HFF-Myc (cell line): ENCODE results near the gene FOXD1.

ENCODE experiments used
- DNase-seq: peaks from one replicate; pipeline ENCODE4 v3.0.0-alpha.2; 2011; ENCODE audit warnings: low read depth; ENCODE audit errors: extremely low read depth
- H3K4me3 ChIP-seq: replicated peaks from 2 replicates; pipeline ENCODE4 v1.5.1; 2011; ENCODE audit warnings: low read depth, mild to moderate bottlenecking, control low read depth, low read length
- TF ChIP-seq, protein P1 (sequence below): IDR thresholded peaks from 2 replicates; pipeline ENCODE4 v1.5.1; 2012; ENCODE audit warnings: mild to moderate bottlenecking, low read depth, low read length, control low read depth; ENCODE audit errors: missing control alignments

The FOXD1 gene

DNA sequence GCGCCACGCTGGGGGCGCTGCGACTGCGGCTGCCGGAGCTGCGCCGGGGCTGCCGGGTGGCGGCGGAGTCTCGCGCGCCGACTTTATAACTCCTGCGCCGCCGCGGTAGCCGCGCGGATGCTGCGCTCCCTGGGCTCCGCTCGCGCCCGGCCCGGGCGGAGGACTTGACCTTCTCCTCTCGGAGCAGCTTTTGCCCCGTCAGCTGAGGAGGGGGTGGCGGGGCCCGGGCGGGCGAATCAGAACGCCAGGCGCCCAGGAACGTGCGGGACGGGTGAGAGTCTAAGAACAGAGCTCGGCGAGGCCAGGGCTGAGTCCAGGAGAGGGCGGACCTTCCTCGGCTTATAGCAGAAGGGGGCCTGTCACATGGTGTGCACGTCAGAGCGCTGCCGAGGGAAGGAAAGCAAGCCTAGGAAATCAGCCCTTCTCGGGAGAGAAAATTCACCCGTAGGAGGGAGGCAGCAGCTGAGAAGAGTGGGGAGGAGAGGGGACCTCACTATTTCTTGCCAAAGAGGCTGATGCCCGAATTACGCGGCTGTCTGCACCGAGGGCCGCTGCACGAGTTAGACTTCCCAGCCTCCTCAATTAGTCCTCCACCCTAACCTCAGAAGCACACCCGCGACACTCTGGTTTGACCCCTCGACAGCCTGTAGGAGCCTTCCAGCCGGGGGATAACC, at the start of gene FOXD1:
Gene FOXD1 (minus strand): TSS at position 315 of the 674 bp plus-strand sequence. CDS start 415 bp downstream, outside the sequence.
- peak within 1 kb of the TSS; percentile 57 for H3K4me3 ChIP-seq
- TF ChIP-seq, protein P1, sequence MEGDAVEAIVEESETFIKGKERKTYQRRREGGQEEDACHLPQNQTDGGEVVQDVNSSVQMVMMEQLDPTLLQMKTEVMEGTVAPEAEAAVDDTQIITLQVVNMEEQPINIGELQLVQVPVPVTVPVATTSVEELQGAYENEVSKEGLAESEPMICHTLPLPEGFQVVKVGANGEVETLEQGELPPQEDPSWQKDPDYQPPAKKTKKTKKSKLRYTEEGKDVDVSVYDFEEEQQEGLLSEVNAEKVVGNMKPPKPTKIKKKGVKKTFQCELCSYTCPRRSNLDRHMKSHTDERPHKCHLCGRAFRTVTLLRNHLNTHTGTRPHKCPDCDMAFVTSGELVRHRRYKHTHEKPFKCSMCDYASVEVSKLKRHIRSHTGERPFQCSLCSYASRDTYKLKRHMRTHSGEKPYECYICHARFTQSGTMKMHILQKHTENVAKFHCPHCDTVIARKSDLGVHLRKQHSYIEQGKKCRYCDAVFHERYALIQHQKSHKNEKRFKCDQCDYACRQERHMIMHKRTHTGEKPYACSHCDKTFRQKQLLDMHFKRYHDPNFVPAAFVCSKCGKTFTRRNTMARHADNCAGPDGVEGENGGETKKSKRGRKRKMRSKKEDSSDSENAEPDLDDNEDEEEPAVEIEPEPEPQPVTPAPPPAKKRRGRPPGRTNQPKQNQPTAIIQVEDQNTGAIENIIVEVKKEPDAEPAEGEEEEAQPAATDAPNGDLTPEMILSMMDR: no peak
- DNase-seq: peak; percentile 68

DNA sequence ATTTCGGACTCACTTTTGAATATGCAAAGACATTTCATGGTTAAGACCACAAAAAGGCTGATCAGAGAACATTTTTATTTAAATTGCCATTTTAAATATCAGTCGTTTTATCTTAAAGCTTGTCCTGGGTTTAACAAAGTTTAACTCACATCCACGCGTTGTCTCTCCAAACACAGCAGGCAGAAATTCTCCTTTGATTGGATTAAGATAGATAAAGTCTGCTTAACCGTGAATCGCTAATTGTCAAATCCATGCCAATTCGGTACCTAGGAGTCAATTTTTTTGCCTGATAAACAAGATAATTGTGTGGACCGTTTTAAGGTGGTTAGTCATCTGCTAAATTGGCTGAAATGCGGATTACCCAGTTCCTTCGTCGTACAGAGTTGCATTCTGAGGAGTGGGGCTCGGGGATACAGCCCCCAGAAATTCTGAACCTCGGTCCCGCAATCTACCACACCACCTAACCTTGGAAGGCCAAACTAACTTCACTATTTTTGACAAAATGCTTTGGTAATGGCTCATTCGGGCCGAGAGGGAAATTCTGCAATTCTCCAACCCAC, 49.0 kb upstream of the FOXD1 start:
- DNase-seq: no peak
- TF ChIP-seq, protein P1: no peak
- H3K4me3 ChIP-seq: peak overlapping the region; percentile 95

DNA sequence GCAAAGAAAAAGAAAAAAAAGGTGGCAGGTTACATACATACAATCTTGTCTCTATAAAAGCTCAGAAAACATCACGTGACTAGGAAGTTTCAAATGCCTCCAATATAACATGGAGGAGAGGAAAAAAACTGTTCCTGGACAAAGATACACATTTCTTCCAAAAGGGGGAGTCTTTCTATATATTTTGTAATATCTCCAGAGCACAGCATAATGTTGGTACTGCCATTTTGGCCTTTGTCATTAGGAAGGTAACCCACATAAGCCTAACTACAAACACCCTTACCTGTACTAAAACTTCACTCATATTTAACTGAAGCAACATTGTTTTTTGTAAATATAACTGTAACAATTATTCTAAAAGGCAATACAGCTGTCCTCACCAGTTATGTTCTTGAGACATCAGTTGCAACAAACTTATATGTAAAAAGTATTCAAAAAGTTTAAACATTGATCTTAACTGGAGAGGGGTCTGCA, 48.4 kb upstream of the FOXD1 start:
- peak; percentile 66 for DNase-seq
- TF ChIP-seq, protein P1: peak; percentile 33

DNA sequence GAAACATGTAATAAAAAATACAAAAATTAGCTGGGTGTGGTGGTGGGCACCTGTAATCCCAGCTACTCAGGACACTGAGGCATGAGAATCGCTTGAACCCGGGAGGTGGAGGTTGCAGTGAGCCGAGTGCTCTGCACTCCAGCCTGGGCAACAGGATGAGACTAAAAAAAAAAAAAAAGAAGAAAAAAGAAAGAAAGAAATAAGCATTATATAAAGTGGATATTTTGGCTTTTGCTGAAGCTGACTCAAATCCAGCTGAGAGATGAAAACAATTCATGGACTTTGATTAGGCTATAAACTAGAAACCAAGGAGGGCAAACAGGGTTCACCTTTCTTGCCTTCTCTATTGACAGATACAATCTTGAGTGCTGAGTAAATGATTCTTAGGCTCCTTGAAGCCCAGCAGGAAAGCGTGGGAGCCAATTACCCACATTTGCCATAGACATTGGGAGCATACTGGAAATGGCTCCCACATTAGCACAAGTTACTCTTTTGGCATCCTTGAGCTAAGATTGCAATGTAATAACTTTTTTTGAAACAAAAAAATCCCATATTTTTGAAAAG, 47.3 kb upstream of the FOXD1 start:
- DNase-seq: no peak
- TF ChIP-seq, protein P1: no peak

More for the DNA sequence above, 48.4 kb upstream of the FOXD1 start:
- H3K4me3 ChIP-seq: peak overlapping the region; percentile 95

DNA sequence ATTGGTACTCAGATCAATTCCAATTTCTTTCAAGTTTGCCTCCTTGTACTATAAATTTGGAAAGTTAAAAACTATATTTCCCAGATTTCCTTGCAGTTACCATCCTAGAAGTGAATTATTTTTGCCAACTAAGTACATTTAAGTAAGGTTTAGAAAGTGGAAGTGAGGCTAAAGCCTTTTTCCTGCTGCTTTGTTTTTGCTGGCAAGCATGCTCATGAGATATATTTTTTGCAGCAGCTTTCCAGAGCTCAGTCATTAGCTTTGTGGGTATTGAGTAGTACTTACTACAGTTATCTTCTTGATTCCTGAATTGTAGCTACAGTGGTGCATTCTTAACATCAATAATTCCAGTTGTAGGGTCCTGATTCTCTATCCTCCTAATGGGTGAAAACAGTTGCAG, 46.1 kb upstream of the FOXD1 start:
- no peak for DNase-seq
- H3K4me3 ChIP-seq: no peak overlapping the region
- TF ChIP-seq, protein P1: no peak

More for the DNA sequence above, 47.3 kb upstream of the FOXD1 start:
- no peak overlapping the region for H3K4me3 ChIP-seq

DNA sequence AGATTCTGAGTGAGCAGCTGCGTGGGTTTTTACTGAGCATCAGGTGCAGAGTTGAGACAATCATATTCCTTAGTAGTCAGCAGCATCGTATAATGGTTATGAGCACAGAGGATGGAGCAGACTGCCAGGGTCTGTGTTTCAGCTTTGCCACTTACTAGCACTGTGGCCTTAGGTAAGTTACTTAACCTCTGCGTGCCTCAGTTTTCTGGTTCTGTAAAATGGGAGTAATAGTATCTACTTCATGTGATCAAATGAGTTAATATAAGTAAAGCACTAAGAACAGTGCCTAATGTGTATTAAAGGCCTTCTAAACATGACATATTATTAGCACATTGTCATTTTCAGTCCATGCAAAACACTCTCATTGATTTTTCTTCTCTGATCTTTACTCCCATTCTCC, 44.8 kb upstream of the FOXD1 start:
- H3K4me3 ChIP-seq: no peak overlapping the region
- TF ChIP-seq, protein P1: no peak
- no peak for DNase-seq
